ENCODE measurements around the gene CYP2W1. TPM values are rescaled to one million over a fixed set of nuclear protein-coding genes. Genes with fewer than 3 reads are reported as not detected.
"Not testable (repeated sequence)": the region's sequence is repeated elsewhere in the genome, so short reads cannot be mapped to it uniquely, and the experiment has no call there.

The CYP2W1 gene
- polyA plus RNA-seq, 10 donors = 0.27 to 11.0 (median 0.36) TPM

- no peak for DNase-seq
These were observed 33.7 kb upstream of the CYP2W1 start for GRCh38 chr7:949021-949934.

DNA sequence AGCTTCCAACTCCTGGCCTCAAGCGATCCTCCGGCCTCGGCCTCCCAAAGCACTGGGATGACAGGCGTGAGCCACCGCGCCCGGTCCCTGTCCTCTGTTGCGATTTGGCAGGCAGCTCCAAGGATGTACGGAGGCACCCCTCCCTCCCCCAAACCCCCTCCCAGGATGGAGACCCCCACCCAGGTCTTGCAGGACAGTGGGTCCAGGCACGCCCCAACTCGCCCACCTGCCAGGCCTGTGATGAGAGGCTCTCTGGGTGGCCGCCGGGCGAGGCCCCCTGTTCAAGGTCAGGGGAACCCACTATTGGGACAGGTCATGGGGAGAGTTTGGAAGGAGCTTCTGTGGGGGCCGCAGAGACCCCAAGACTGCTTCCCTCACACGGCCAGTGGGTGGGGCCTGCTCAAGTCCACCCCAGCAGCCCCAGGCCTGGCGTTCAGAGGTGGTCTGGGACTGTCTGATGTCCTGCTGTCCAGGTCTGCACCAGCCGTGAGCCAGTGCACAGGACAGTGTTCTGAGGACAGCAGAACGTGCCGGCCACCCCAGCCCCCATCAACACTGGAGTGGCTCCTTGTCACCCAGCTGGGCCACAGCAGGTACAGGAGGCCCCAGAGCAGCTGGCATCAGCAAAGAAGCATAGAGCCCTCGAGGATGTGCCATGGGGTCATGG, 31.0 kb upstream of the CYP2W1 start:
- no peak for DNase-seq

- DNase-seq = no peak
These were observed 30.2 kb upstream of the CYP2W1 start for GRCh38 chr7:952548-953441.

DNA sequence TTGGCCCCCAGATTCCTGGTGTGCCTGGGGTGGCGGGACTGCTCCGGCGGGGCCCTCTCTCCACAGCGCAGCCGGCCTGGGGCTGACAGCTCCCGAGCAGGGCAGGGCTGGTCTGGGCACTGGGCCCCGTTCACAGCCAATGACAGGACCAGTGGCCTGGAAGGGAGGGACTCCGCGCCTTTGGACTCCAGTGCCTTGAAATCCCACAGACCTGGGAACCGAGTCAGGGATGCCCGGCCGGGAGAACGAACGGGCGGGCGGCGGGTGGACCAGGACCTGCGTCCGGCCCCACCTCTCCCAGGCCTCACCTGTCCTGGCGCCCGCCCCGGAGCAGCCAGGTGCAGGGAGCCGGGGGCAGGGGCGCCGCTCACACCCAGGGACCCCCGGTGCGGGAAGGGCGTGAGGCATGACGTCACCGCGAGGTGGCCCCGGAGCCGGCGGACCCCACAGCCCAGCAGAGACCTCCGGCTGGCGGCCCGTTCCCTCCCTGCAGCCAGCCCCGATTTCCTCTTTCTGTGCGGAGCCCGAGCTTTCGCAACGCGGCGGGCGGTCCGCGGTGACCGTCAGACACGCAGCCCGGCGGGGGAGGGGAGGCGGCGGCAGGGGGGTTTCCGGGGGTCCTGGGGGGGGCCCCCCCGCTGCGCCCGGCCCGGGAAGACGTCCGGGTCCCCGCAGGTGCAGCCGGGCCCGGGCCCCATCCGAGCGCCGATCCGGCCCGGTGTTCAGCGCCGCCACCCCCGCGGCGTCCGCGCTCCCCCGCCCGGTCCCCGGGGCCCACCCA, 29.2 kb upstream of the CYP2W1 start:
- peak in 1 of 3 donors; percentile 55 for DNase-seq

DNA sequence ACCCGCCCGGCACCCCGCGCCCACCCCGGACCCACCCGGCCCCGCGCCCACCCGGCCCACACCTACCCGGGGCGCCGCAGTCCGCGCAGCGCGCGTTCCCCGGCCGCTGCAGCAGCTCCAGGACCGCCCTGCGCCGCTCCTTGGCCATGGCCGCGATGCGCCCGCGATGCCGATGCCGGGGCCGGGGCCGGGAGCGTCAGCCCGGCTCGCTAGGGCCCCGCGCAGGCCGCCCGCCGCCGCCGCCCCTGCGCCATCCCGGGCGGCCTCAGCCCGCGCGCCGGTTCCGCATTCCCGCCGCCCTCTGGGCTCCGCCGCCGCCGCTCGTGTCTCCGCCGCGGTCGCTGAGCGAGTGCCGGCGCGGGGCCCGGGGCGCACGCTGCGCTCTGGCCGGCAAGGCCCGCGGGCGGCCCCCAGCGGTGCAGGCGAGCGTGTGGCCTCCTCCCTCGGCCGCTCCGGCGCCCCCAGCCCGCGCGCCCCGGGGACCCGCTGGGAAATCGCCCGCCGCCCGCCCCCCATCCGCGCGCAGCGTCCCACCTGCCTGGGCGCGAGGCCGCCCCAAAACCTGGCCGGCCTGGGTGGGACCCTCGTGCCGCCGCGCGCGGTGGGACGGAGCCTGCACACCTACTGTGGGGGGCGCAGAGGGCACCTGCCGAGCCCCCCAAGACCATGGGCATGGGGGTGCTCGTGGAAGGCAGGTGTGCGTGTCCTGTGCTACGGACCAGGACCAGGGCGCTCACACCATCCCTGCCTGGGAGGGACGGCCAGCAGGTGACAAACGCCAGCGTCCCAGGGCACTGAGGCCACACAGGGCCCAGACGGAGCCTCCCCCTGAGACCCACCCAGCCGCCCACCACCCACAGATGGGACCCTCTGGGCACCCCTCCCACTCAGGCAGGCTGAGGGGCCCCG, 28.4 kb upstream of the CYP2W1 start, which contains the start of gene ADAP1:
TSS of gene ADAP1 (minus strand) at position 351 of the 909 bp plus-strand sequence. CDS start at position 148, 203 bp downstream.
- peak; percentile 19 to 63 (median 61) for DNase-seq

- no peak for DNase-seq
These were observed 26.9 kb upstream of the CYP2W1 start for GRCh38 chr7:956031-956430.

- DNase-seq = peak in 1 of 3 donors; percentile 45
These were observed 25.4 kb upstream of the CYP2W1 start for GRCh38 chr7:957418-958220.

- DNase-seq = no peak
These were observed 24.5 kb upstream of the CYP2W1 start for GRCh38 chr7:958221-959200.

- no peak for DNase-seq
These were observed 23.7 kb upstream of the CYP2W1 start for GRCh38 chr7:959271-959670.

- not testable (repeated sequence) for DNase-seq
These were observed 23.2 kb upstream of the CYP2W1 start for GRCh38 chr7:959740-960139.

DNA sequence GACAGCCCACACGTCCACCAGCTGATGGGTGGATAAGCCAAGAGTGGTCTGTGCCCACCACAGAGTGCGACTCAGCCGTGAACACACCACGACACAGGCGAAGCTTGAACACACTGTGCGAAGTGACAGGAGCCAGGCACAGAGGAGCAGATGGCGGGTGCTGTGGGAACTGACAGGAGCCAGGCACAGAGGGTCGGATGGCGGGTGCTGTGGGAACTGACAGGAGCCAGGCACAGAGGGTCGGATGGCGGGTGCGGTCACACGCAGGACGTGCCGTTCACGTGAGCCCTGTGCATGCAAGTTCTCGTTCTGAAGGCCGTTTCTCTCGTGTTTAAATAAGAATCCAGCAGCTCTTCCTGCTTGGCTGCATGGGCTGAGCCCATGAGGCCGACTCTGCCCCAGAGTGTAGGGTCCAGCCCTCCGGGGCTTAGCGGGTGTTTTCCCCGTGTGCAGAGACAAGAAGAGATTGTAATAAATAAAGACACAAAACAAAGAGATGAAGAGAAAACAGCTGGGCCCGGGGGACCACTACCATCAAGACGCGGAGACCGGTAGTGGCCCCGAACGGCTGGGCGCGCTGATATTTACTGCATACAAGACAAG, 22.6 kb upstream of the CYP2W1 start:
- no peak for DNase-seq

- not testable (repeated sequence) for DNase-seq
These were observed 22.0 kb upstream of the CYP2W1 start for GRCh38 chr7:960972-961371.

GRCh38 chr7:961546-962400, 21.2 kb upstream of the CYP2W1 start:
- no peak for DNase-seq

- no peak for DNase-seq
These were observed 20.4 kb upstream of the CYP2W1 start for GRCh38 chr7:962401-963081.

- no peak for DNase-seq
These were observed 19.5 kb upstream of the CYP2W1 start for GRCh38 chr7:963236-964078.
